Hematopoietic multipotent progenitor cell treated with erythropoietin and hydrocortisone succinate and interleukin-3 and kit ligand, for 17 days (in vitro differentiated cells): ENCODE results near the gene NT5DC2.

Source experiments
- DNase-seq: peaks from one replicate; pipeline ENCODE4 v3.0.0-alpha.2; 2015; ENCODE audit warnings: low spot score

The NT5DC2 gene

DNA sequence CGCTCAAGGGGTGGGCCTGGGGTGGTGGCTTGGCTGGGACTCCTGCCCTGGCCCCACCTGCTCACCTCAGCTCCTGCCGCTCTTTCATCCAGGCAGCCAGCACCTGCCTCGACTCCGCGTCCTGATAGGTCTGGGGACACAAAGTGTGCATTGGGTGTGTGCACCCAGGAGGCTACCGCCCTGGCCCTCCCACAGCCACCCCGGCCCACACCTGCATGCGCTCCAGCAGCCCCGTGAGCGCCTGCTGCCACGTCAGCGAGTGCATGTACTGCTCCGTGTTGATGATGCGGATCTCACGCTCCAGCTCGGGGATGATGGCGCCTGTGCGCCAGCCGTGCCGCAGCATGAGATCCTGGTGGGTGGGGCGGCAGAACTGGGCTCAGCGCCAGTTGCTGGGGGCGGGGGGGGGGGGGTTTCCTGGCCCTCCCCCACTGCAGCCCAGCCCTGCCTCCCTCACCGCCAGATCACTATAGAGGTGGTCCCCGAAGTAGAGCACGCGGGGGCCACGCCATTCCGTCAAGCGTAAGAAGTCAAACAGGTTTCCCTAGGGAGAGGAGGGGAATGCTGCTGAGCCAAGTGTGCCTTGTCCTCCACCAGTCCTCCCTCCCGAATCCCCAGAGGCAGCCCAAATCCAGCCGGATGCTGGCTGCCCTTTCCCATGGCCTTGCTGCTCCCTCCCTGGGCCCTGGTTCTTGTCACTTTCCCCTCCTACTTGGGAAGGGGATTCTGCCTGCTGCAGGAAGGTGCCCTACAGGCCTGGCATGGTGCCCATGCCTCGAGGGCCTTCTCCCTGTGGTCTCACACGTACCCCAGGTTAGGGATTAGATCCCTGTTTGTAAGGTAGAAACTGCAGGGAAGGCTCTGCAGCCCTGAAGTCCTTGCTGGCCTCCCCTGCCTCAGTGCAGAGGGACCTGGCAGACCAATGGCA, 8.6 kb downstream of the NT5DC2 start:
- no peak for DNase-seq

DNA sequence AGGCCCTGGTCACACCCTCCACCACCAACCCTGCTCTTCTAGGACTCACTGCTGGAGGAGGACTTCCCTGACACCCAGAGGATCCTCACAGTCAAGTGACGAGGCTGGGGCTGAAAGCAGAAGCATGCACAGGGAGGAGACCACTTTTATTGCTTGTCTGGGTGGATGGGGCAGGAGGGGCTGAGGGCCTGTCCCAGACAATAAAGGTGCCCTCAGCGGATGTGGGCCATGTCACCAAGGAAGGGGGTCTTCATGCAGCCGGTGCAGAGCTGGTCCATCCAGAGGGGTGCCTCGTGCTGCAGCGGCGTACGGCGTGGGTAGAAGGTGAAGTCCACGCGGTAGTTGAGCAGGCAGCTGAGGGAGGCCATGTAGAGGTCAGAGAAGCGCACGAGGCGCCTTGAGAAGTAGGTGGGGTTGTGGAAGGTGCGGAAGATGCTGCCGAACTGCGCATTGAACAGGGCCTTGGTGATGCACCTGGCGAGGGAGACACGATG, 9.4 kb downstream of the NT5DC2 start:
- no peak for DNase-seq

DNA sequence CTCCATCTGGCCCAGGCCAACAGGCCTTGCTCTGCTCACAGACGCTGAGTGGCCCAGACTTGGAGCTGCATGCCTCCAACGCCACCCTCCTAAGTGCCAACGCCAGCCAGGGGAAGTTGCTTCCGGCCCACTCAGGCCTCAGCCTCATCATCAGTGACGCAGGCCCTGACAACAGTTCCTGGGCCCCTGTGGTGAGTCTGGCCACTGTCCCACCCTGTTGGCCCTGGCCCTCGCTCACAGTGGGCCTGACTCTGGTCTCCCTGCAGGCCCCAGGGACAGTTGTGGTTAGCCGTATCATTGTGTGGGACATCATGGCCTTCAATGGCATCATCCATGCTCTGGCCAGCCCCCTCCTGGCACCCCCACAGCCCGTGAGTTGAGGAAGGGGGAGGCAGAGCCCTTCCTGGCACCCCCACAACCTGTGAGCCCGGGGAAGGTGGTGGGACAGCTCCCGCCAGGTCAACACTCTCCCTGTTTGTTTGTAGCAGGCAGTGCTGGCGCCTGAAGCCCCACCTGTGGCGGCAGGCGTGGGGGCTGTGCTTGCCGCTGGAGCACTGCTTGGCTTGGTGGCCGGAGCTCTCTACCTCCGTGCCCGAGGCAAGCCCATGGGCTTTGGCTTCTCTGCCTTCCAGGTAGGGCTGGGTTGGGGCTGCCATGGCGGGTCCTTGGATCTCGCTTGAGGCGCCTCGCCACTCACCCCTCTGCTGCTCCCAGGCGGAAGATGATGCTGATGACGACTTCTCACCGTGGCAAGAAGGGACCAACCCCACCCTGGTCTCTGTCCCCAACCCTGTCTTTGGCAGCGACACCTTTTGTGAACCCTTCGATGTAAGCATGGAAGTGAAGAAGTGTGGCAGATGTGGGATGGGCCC, 10.0 kb downstream of the NT5DC2 start:
- no peak for DNase-seq

DNA sequence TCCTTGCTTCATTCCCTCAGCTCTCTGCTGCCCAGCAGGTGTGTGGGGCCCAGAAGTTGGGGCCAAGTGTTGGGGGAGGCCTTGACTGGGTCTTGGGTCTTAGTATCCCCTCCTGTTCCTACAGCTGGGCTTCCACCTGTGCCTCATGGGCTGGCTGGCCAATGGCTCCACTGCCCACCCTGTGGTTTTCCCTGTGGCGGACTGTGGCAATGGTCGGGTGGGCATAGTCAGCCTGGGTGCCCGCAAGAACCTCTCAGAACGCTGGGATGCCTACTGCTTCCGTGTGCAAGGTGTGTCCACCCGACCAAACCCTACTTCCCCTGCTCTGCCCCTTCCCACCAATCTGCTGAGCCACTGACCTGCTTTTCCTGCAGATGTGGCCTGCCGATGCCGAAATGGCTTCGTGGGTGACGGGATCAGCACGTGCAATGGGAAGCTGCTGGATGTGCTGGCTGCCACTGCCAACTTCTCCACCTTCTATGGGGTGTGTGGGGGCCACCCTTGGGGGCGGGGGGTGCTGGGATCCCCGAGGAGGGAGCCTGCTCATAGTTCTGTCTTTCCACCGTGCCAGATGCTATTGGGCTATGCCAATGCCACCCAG, 10.9 kb downstream of the NT5DC2 start:
- DNase-seq, result no peak

DNA sequence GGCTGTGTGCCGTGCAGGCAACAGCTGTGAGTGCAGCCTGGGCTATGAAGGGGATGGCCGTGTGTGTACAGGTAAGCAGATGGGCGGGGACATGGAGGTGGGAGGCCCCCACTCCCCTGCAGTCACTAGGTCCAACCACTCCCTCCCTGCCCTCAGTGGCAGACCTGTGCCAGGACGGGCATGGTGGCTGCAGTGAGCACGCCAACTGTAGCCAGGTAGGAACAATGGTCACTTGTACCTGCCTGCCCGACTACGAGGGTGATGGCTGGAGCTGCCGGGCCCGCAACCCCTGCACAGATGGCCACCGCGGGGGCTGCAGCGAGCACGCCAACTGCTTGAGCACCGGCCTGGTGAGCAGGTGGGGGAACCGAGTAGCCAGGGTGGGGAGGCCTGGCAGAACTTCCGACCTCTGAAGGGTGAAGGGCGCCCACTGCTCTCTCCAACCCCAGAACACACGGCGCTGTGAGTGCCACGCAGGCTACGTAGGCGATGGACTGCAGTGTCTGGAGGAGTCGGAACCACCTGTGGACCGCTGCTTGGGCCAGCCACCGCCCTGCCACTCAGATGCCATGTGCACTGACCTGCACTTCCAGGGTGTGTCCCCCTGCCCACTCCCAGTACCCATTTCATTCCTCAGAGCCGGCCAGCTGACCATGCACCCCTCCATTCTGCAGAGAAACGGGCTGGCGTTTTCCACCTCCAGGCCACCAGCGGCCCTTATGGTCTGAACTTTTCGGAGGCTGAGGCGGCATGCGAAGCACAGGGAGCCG, 11.6 kb downstream of the NT5DC2 start:
- no peak for DNase-seq

DNA sequence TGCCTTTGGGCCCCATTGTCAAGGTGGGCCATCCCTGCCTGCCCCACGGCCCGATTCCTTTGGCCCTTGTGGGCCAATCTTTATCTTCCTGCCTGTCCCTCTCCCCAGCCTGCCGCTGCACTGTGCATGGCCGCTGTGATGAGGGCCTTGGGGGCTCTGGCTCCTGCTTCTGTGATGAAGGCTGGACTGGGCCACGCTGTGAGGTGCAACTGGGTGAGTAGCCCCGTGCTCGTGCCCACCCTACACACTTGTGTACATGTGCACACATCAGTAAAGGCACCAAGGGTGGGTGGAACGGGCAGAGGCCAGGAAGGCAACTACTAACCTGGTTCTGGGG, 12.2 kb downstream of the NT5DC2 start:
- no peak for DNase-seq

DNA sequence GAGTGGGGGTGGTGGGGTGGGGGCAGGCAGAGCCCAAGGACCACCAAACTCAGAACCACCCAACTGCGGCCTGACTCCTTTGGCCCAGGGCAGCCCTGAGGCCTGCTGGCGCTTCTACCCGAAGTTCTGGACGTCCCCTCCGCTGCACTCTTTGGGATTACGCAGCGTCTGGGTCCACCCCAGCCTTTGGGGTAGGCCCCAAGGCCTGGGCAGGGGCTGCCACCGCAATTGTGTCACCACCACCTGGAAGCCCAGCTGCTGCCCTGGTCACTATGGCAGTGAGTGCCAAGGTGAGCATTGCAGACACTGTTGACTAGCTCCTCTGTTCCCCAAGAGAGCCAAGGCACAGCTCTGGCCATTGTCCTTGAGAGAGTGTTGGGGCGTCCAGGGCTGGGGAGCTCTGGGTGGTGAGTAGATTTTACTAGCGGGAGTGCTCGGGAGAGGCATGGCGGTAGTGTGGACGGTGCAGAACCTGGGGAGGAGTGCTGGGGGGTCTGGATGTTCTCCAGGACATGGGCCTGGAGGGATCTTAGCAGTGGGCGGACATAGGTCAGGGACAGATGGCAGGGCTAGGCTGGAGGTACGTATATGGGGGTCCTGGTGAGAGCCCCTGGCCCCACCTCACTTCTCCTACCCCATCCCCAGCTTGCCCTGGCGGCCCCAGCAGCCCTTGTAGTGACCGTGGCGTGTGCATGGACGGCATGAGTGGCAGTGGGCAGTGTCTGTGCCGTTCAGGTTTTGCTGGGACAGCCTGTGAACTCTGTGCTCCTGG, 12.8 kb downstream of the NT5DC2 start:
- no peak for DNase-seq

DNA sequence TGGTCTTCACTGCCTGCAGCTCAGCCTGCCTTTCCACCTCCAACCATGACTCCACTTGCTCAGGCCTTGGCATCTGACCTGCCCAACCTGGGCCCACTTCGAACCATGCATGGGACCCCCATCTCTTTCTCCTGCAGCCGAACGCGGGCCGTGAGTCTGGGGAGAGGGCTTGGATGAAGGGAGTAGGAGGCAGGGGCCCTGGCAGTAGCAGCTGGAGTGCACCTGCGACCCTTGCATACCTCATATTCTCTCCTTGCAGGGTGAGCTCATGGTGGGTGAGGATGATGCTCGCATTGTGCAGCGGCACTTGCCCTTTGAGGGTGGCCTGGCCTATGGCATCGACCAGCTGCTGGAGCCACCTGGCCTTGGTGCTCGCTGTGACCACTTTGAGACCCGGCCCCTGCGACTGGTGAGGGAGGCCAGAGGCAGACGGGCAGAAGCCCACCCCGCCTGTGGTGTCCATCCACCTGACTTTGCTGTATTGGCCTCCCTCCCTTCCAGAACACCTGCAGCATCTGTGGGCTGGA, 13.5 kb downstream of the NT5DC2 start:
- DNase-seq, result no peak

DNA sequence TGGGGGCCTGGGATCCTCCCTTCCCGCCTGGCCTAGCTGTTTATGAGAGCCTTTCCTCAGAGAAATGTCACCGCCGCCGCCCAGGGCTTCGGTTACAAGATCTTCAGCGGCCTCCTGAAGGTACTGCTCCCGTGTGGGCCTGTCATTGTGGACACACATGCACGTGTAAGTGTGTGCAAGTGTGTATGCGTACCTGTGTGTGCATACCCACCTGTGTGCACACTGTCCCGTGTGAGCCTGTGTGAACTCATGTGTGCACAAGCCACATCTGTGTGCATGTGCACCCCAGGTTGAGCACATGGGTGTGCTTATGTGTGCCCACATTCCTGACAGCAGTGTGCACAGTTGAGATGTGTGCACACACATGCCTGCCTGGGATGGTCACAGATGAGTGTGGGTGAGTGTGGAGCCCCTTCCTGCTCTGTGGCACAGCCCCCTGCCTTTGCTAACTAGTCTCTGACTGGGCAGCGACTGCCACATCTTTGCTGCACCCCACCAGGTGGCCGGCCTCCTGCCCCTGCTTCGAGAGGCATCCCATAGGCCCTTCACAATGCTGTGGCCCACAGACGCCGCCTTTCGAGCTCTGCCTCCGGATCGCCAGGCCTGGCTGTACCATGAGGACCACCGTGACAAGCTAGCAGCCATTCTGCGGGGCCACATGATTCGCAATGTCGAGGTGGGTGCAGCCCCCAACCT, 14.1 kb downstream of the NT5DC2 start:
- DNase-seq, result no peak

DNA sequence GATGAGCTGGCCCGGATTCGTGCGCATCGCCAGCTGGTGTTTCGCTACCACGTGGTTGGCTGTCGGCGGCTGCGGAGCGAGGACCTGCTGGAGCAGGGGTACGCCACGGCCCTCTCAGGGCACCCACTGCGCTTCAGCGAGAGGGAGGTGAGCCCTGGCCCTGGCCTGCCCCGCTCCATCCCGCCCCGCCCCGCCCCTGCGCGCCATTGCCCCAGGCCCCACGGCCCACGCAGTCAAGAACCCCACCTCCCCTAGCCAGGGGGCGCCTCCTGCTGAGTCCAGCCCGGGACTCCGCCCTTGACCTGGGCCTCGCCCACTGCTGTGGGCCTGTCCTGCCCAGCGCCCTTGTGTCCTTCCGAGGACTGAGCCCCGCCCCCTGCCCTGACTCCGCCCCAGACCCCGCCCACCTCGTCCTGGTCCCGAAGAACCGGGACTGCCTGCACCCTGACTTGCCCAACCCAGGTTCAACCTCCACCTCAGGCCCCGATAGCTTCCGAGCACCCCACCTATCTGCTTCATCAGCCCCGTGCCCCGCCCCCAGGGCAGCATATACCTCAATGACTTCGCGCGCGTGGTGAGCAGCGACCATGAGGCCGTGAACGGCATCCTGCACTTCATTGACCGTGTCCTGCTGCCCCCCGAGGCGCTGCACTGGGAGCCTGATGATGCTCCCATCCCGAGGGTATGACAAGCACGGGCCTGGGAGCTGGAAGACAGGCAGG, 14.8 kb downstream of the NT5DC2 start:
- DNase-seq, result no peak

DNA sequence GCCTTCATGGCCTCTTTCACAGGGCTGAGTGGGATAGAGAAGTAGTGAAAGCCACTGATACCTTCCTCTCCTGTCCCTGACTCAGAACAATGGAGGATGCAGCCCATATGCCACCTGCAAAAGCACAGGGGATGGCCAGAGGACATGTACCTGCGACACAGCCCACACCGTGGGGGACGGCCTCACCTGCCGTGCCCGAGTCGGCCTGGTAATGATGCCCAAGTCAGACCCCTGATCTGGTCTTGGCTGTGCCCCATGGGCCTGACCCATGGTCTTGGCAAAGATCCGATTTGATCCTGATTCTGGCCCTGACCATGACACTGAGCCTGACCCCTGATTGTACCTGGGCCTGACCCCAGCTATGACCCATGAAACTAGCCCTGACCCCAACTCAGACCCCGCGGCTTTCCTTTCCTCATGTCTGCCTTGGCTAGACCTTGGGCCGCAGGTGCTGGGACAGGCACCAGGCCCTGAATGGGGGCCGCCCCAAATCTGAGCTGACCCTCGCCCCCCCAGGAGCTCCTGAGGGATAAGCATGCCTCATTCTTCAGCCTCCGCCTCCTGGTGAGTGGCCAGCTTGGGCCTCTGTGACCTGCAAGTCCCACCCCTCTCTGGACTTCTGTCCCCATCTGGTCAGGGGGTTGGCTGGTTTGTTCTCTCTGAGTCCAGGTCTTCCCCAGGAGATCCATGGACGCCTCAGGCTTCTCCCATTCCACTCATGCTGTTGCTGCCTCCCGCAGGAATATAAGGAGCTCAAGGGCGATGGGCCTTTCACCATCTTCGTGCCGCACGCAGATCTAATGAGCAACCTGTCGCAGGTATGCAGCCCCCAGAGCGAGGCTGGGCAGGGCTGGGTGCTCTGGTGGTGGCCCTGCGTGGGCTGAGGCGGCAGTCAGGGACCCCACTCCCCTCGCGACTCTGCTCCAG, 15.6 kb downstream of the NT5DC2 start:
- no peak for DNase-seq

DNA sequence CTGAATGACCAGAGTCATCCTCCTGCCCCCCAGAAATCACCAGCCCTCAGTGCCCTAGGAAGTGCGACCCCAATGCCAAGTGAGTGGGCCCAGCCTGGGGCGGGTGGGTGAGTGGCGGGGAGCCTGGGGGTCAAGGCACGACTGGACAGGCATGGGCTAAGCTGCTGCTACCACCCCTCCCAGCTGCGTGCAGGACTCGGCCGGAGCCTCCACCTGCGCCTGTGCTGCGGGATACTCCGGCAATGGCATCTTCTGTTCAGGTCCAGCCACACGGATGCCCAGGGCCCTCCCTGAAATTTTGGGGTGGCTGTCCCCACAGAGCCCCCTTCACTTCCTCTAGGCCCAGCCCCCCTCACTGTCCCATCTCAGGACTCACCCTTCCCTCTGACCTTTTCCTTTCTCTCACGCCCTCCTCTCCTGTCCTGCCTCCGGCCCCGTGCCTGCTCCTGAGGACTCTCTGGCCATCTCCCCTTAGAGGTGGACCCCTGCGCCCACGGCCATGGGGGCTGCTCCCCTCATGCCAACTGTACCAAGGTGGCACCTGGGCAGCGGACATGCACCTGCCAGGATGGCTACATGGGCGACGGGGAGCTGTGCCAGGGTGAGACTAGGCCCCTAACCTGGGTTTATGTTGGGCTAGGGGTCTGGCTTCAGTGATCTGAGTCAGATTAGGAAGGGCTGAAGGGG, 17.0 kb downstream of the NT5DC2 start:
- DNase-seq, result no peak

DNA sequence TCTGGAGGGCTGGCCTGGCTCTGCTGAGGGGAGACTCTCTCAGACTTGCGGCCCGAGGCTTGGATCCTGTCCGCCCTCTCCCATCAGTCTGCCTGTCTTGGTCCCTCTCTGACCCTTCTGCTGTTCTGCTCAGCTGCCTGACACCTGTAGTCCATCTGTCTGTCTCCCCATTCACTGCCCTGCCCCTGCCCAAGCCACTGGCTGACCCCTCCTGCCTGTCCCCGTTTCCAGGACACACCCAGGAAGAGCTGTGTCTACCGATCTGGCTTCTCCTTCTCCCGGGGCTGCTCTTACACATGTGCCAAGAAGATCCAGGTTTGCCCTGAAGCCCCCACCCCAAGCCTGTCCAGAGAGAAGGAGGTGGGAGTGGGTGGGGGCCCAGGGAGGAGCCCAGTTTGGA, 18.5 kb downstream of the NT5DC2 start:
- DNase-seq, result no peak

DNA sequence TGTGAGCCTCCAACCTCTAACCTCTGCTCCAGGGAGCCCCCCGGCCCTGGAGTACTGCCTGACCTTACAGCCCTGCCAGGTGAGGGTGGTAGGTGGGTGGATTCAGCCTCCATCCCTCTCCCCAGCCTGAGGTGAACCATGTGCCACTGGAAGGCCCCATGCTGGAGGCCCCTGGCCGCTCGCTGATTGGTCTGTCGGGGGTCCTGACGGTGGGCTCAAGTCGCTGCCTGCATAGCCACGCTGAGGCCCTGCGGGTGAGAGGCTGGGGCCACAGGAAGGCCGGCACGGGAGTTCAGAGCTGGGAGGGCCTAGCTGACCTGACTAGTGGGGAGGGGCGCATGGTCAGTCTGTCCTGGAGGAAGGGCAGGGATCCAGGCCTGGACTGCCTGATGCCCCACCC, 19.1 kb downstream of the NT5DC2 start:
- no peak for DNase-seq

DNA sequence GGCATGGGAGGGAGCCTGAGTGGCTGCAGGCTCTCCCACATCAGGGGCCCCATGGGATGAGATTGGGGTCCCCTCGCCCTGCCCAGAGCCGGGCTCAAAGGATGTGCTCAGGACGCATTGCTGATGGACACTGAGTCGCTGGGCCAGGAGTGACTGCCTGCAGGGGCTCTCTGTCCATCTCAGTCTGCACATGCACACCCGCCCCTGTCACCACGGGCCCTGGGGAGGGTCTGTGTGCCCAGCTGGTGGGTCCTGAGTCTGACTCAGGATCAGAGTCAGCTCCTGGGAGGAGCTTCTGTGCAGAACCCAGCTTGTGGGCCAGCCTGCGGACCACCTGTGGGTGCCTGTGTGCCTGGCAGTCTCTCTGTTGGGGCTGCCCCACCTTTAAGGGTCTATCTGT, 20.4 kb downstream of the NT5DC2 start:
- no peak for DNase-seq

DNA sequence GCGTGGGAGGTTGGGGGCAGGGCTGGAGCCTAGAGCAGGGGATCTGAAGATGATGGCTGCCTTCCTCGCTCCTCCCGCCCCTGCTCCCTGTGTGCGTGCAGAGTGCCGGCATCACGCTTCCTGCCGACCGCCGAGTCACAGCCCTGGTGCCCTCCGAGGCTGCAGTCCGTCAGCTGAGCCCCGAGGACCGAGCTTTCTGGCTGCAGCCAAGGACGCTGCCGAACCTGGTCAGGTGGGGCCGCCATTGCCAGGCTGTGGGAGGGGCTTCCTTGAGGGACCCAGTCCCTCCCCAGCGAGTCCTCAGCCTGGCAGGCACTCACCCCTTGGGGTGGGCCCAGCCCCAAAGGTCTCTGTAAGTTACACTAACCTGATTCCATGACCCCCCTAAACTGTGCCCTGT, 20.9 kb downstream of the NT5DC2 start:
- DNase-seq, result no peak

DNA sequence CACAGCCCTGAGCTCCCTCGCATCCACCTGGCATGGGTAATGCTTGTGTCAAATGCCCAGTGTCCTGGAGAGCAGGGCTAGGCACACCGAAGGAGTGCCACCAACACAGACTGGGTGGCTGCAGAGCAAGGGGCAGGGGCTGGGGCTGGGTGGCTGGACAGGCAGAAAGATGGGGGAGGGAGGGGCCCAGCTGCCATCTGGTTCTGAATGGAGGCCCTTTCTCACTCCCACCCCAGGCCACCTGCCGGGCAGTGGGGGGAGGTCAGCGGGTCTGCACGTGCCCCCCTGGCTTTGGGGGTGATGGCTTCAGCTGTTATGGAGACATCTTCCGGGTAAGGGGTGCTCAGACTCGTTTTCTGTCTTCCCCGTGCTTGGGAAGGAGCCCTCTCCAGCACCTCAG, 21.6 kb downstream of the NT5DC2 start:
- no peak for DNase-seq

DNA sequence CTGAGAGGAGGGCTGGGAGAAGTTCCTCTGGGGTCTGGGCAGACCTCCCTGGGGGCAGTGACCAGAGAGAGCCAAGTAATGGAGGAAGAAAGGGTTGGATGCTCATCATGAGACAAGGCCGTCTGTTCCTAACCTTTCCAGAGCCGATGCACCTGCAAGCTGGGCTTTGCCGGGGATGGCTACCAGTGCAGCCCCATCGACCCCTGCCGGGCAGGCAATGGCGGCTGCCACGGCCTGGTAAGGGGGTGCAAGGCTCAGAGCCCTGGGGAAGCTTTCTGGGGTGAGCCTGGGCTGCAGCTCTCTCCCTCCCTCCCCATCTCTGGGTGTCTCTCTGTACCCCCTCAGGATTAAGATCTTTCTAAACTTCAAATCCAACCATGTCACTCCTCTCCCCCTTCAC, 22.1 kb downstream of the NT5DC2 start:
- DNase-seq, result no peak
